GM10847 (cell line): Measurements from ENCODE around the gene ARHGAP32.

ENCODE experiments used
- POLR2A ChIP-seq: IDR thresholded peaks from 2 replicates; pipeline ENCODE4 v1.6.1; 2011; ENCODE audit not compliant: insufficient read length; ENCODE audit errors: extremely low read depth

Gene ARHGAP32

DNA sequence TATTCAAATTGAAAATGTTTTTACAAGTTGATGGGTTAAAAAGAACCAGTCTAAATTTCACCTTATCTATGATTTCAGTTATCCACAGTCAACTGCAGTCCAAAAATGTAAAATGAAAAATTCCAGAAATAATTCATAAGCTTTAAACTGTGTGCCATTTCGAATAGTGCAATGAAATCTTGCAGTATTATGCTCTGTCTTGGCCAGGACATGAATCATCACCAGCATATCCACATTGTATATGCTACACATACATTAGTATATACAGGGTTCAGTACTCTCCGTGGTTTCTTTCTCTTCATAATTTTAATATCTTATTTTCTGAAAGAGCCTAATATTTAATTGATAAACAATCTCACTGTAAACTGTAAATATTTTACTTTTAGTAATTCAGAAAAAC is 45.9 kb downstream of the ARHGAP32 start:
- TF ChIP-seq POLR2A, result no peak

GRCh38 chr11:129145276-129145675 is 46.8 kb downstream of the ARHGAP32 start:
- no peak for TF ChIP-seq POLR2A

GRCh38 chr11:129144256-129144655 is 47.9 kb downstream of the ARHGAP32 start:
- TF ChIP-seq POLR2A, result no peak

DNA sequence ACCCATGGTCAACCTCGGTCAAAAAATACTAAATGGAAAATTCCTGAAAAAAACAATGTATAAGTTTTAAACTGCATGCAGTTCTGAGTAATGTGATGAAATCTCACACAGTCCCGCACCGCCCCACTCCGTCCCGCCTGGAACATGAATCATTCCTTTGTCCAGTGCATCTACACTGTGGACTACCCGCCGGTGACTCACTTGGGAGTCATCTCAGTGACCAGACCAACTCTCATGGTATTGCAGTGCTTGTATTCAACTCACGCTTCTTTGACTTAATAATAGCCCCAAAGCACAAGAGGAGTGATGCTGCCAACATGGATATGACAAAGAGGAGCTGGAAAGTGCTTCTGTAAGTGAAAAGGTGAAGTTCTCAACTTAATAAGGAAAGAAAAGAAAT is 48.8 kb downstream of the ARHGAP32 start:
- no peak for TF ChIP-seq POLR2A

DNA sequence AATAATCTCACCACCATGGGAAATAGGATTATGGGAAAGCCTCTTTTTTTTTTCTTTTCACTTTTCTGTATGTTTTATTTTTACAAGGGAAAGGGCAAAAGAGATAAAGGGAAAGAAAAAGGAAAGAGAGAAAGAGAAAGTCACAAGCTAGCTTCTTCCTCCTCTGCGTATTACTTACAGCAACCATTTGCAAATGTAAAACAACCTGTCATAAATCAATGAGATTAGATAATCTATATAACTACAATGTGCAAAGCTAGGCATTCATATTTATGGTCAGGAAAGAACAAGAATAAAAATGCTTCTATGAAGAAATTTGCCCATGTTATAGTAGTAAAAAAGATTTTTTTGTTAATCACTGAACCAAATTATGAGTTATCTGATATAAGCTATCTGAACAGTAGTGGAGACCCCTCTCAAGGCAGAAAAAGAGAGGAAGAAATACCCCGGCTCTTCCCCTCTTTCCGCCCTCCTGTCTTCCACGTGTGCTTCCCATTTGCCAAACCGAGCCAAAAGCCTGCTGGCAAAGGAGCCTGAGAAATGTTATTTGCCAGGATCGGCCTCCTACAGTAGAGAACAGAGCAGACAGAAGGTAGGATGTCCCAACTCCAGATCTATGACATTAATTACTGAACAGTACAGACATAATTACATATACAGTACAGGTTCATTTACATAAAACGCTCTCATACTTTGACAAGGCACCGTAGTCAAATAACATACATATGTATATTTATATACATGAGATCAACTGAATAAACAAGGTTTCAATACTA is 50.2 kb downstream of the ARHGAP32 start:
- TF ChIP-seq POLR2A, result no peak

GRCh38 chr11:129131316-129131715 is 60.8 kb downstream of the ARHGAP32 start:
- TF ChIP-seq POLR2A, result no peak

- no peak for TF ChIP-seq POLR2A
Measured at GRCh38 chr11:129119036-129119435, 73.1 kb downstream of the ARHGAP32 start.

- TF ChIP-seq POLR2A, result no peak
Measured at GRCh38 chr11:129117595-129118350, 74.4 kb downstream of the ARHGAP32 start.

DNA sequence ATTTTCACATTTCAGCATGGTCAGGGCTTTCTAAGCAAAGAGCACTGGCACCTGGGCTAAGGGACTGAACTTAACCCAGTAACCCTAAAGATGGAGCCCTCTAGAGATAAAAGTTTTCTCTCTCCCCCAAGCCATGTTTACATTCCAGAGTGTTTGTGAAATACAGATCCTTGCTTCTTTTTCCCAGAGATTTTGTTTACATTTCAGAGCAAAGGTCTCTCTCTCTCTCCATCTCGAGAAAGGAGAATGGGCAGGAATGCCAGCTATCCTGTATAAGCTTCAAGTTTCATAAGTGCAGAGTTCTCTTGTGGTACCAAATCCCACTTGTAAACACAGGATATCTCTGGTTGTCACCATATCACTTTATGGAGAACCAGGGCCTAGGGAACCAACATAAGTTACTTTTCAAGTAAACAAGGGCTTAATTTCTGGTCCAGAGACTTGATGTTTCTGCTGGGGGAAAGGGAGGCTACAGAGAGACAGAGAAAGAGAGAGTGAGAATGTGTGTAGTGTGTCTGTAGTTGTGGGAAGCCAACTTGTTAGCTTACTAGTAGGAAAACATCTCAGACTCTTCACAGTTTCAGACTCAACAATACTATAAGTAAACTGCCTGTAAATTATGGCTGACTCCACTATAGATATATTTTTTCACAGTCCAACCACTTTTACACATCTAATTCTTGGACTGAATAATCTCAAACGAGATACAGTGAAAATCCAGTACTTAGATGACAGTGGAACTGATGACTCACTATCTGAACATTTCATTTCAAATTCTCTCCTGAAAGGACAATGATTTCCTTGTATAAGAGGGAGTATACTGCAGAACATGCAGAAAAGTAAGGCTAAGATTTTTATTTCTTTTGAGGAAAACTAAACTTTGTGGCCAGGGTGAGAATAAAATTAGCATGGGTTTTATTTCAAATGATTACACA is 76.2 kb downstream of the ARHGAP32 start:
- no peak for TF ChIP-seq POLR2A

DNA sequence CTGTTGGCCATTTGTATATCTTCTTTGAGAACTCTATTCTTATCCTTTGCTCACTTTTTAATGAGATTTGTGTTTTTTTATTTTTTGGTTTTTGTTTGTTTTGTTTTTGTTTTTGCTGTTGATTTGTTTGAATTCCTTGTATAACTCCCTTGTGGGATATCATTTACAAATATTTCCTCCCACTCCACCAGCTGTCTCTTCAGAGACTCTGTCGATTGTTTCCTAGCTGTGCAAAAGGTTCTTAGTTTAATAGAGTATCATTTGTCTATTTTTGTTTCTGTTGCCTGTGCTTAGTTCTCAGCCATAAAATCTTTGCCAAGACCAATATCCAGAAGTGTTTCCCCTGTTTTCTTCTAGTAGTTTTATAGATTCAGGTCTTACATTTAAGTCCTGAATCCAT is 82.4 kb downstream of the ARHGAP32 start:
- no peak for TF ChIP-seq POLR2A

DNA sequence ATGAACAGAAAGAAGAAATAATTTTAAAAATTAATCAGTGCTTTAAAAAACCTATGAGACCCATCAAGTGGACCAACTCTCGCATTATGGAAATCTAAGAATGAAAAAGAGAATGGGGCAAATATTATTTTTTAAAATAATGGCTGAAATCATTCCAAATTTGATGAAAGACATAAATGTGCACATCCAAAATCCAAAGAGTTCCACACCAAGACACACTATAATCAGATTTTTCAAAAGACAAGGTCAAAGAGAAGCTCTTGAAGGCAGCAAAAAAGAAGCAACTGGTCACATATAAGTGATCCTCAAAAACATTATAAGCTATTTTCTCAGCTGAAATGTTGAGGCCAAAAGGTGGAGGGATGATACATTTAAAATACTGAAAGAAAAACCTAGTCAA is 85.3 kb downstream of the ARHGAP32 start:
- no peak for TF ChIP-seq POLR2A

DNA sequence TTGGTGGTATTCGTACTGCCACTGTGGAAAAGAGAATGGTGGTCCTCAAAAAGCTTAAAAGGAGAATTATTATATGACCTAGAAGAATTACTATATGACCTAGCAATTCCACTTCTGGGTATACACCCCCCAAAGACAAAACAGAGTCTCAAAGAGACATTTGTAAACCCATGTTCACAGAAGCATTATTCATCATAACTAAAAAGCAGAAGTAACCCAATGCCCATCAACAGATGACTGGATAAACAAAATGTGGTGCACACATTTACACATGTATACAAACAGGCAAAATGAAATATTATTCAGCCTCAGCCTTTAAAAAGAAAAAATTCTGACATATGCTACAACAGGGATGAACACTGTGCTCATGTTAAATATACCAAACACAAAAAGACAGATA is 89.4 kb downstream of the ARHGAP32 start:
- TF ChIP-seq POLR2A, result no peak

DNA sequence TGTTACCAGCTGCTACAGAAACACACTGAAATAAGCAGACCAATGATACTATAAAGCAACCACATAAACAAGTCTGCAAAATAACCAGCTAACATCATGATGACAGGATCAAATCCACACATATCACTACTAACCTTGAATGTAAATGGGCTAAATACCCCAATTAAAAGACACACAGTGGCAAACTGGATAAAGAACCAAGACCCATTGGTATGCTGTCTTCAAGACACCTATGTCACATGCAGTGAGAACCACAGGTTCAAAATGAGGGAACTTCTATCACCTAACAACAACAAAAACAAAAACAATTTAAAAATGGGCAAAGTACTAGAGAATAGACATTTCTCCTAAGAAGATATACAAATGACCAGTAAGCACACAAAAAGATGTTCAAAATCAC is 89.9 kb downstream of the ARHGAP32 start:
- TF ChIP-seq POLR2A, result no peak

GRCh38 chr11:129093283-129093682 is 98.8 kb downstream of the ARHGAP32 start:
- TF ChIP-seq POLR2A, result no peak

DNA sequence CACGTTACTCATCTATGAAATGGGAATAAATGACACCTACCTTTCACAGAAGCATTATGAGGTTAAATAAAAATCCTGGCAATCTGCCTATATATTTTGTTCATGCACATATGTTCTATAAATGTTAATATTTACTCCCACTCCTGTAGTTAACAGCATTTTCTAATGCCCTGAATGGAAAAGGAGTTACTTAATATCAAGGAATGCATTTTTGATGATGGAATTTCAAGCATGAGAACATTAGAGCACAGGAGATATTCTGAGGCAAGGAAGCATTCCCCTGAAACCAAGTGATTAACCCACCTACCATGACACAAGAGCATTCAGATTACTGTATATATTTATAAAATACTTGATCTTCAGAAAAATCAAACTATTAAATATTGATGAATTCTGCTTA is 102.1 kb downstream of the ARHGAP32 start:
- TF ChIP-seq POLR2A, result no peak
